PC-3 (cell line): ENCODE data around the gene ATL1.

Source experiments
- EZH2 ChIP-seq: fragments of 300-600 bp; sonication (generic); IDR thresholded peaks from one replicate; pipeline ENCODE4 v1.6.1; 2017; ENCODE audit warnings: antibody characterized with exemption, mild to moderate bottlenecking, low read length; ENCODE audit not compliant: unreplicated experiment
- TF ChIP-seq, protein P1 (sequence below): fragments of 300-600 bp; sonication (generic); conservative IDR thresholded peaks from 2 replicates; pipeline ENCODE4 v1.5.1; 2017; ENCODE audit warnings: antibody characterized with exemption, low read depth, mild to moderate bottlenecking, low read length

DNA sequence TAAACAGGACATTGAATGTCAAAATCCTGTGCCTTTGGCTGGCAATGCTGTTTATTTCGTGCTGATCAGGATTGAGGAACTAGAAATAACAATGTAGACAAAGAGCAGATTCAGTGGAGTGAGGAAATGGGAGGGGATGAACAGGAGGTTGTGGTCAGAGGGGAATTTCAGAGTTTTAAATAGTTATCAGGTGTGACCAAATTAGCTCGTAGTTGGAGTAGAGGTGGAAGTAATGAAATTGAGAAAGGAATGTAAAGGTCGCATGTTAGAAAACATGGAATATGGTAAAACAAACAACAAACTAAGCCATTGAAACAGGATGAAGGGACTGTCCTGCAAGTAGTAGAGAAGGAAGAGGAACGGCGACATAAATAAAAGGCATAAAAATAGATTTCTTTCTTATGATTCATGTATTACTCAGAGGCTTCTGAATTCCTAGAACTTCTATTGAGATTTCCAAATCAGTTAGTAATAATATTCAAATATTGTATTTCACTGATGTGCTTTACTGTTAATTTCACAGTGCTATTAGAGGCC lies 117.7 kb downstream of the ATL1 start:
- TF ChIP-seq, protein P1, sequence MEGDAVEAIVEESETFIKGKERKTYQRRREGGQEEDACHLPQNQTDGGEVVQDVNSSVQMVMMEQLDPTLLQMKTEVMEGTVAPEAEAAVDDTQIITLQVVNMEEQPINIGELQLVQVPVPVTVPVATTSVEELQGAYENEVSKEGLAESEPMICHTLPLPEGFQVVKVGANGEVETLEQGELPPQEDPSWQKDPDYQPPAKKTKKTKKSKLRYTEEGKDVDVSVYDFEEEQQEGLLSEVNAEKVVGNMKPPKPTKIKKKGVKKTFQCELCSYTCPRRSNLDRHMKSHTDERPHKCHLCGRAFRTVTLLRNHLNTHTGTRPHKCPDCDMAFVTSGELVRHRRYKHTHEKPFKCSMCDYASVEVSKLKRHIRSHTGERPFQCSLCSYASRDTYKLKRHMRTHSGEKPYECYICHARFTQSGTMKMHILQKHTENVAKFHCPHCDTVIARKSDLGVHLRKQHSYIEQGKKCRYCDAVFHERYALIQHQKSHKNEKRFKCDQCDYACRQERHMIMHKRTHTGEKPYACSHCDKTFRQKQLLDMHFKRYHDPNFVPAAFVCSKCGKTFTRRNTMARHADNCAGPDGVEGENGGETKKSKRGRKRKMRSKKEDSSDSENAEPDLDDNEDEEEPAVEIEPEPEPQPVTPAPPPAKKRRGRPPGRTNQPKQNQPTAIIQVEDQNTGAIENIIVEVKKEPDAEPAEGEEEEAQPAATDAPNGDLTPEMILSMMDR = no peak
- TF ChIP-seq EZH2 = no peak
